Measurements from ENCODE around the gene PPFIBP2.

PPFIBP2 gene

GRCh38 chr11:7609521-7609920 is 95.7 kb downstream of the PPFIBP2 start:
- no peaks in the 10 kb centered on the region for H3K36me3 ChIP-seq (ENCODE audit: control insufficient read depth, insufficient read depth, low read length)

GRCh38 chr11:7610393-7610792 is 96.6 kb downstream of the PPFIBP2 start:
- no peak for DNase-seq (ENCODE audit: low read depth, low spot score)
- Histone ChIP-seq H3K36me3 (ENCODE audit: control insufficient read depth, insufficient read depth, low read length) (no peaks in the 10 kb centered on the region), H3K27me3 (ENCODE audit: control insufficient read depth, insufficient read depth, low read length) (no peaks in the 10 kb centered on the region), H3K4me3 (ENCODE audit: low read length) (no peak overlapping the region), H3K4me1 (ENCODE audit: control insufficient read depth, insufficient read depth, low read length) (no peaks in the 10 kb centered on the region), H3K9me3 (ENCODE audit: control insufficient read depth, insufficient read depth, low read length) (no peaks in the 10 kb centered on the region), H3K27ac (ENCODE audit: low read length) (no peak overlapping the region)
- no CpG with 5 or more reads among the region's 3 CpGs for WGBS (ENCODE audit: insufficient coverage, insufficient read length)

More at GRCh38 chr11:7609521-7609920, 95.7 kb downstream of the PPFIBP2 start:
- Histone ChIP-seq H3K4me1 (ENCODE audit: control insufficient read depth, insufficient read depth, low read length) (no peaks in the 10 kb centered on the region), H3K9me3 (ENCODE audit: control insufficient read depth, insufficient read depth, low read length) (no peaks in the 10 kb centered on the region), H3K4me3 (ENCODE audit: low read length) (no peak overlapping the region), H3K27ac (ENCODE audit: low read length) (no peak overlapping the region), H3K27me3 (ENCODE audit: control insufficient read depth, insufficient read depth, low read length) (no peaks in the 10 kb centered on the region)
- no peak for DNase-seq (ENCODE audit: low read depth, low spot score)

- H3K27me3 ChIP-seq (ENCODE audit: control insufficient read depth, insufficient read depth, low read length) = no peaks in the 10 kb centered on the region
- H3K36me3 ChIP-seq (ENCODE audit: control insufficient read depth, insufficient read depth, low read length) = no peaks in the 10 kb centered on the region
- H3K4me1 ChIP-seq (ENCODE audit: control insufficient read depth, insufficient read depth, low read length) = no peaks in the 10 kb centered on the region
- no peak overlapping the region for H3K4me3 ChIP-seq (ENCODE audit: low read length)
- WGBS (ENCODE audit: insufficient coverage, insufficient read length) = no CpG with 5 or more reads among the region's 1 CpG
- no peaks in the 10 kb centered on the region for H3K9me3 ChIP-seq (ENCODE audit: control insufficient read depth, insufficient read depth, low read length)
- no peak overlapping the region for H3K27ac ChIP-seq (ENCODE audit: low read length)
- no peak for DNase-seq (ENCODE audit: low read depth, low spot score)
These were observed 97.6 kb downstream of the PPFIBP2 start for GRCh38 chr11:7611411-7611810.

- H3K27ac ChIP-seq (ENCODE audit: low read length) = no peak overlapping the region
- WGBS (ENCODE audit: insufficient coverage, insufficient read length) = no CpG with 5 or more reads among the region's 7 CpGs
These were observed 98.4 kb downstream of the PPFIBP2 start for GRCh38 chr11:7612056-7612660.

GRCh38 chr11:7612661-7613393 is 99.0 kb downstream of the PPFIBP2 start:
- H3K27me3 ChIP-seq (ENCODE audit: control insufficient read depth, insufficient read depth, low read length) = no peaks in the 10 kb centered on the region
- DNase-seq (ENCODE audit: low read depth, low spot score) = no peak
- no peak overlapping the region for H3K27ac ChIP-seq (ENCODE audit: low read length)
- no peaks in the 10 kb centered on the region for H3K4me1 ChIP-seq (ENCODE audit: control insufficient read depth, insufficient read depth, low read length)
- H3K4me3 ChIP-seq (ENCODE audit: low read length) = no peak overlapping the region
- H3K36me3 ChIP-seq (ENCODE audit: control insufficient read depth, insufficient read depth, low read length) = no peaks in the 10 kb centered on the region
- H3K9me3 ChIP-seq (ENCODE audit: control insufficient read depth, insufficient read depth, low read length) = no peaks in the 10 kb centered on the region
- no CpG with 5 or more reads among the region's 4 CpGs for WGBS (ENCODE audit: insufficient coverage, insufficient read length)

More at GRCh38 chr11:7612056-7612660, 98.4 kb downstream of the PPFIBP2 start:
- DNase-seq (ENCODE audit: low read depth, low spot score) = no peak
- Histone ChIP-seq H3K9me3 (ENCODE audit: control insufficient read depth, insufficient read depth, low read length) (no peaks in the 10 kb centered on the region), H3K4me3 (ENCODE audit: low read length) (no peak overlapping the region), H3K36me3 (ENCODE audit: control insufficient read depth, insufficient read depth, low read length) (no peaks in the 10 kb centered on the region), H3K27me3 (ENCODE audit: control insufficient read depth, insufficient read depth, low read length) (no peaks in the 10 kb centered on the region), H3K4me1 (ENCODE audit: control insufficient read depth, insufficient read depth, low read length) (no peaks in the 10 kb centered on the region)

- no peaks in the 10 kb centered on the region for H3K27me3 ChIP-seq (ENCODE audit: control insufficient read depth, insufficient read depth, low read length)
- no peaks in the 10 kb centered on the region for H3K4me1 ChIP-seq (ENCODE audit: control insufficient read depth, insufficient read depth, low read length)
- H3K36me3 ChIP-seq (ENCODE audit: control insufficient read depth, insufficient read depth, low read length) = no peaks in the 10 kb centered on the region
- no CpG with 5 or more reads among the region's 4 CpGs for WGBS (ENCODE audit: insufficient coverage, insufficient read length)
- no peak for DNase-seq (ENCODE audit: low read depth, low spot score)
- no peaks in the 10 kb centered on the region for H3K9me3 ChIP-seq (ENCODE audit: control insufficient read depth, insufficient read depth, low read length)
- no peak overlapping the region for H3K4me3 ChIP-seq (ENCODE audit: low read length)
- H3K27ac ChIP-seq (ENCODE audit: low read length) = no peak overlapping the region
These were observed 99.6 kb downstream of the PPFIBP2 start for GRCh38 chr11:7613394-7613720.

GRCh38 chr11:7614656-7615055 is 100.9 kb downstream of the PPFIBP2 start:
- Histone ChIP-seq H3K27me3 (ENCODE audit: control insufficient read depth, insufficient read depth, low read length) (no peaks in the 10 kb centered on the region), H3K36me3 (ENCODE audit: control insufficient read depth, insufficient read depth, low read length) (no peaks in the 10 kb centered on the region), H3K4me1 (ENCODE audit: control insufficient read depth, insufficient read depth, low read length) (no peaks in the 10 kb centered on the region), H3K9me3 (ENCODE audit: control insufficient read depth, insufficient read depth, low read length) (no peaks in the 10 kb centered on the region), H3K27ac (ENCODE audit: low read length) (no peak overlapping the region), H3K4me3 (ENCODE audit: low read length) (no peak overlapping the region)
- DNase-seq (ENCODE audit: low read depth, low spot score) = no peak

- WGBS (ENCODE audit: insufficient coverage, insufficient read length) = no CpG with 5 or more reads among the region's 8 CpGs
These were observed 103.2 kb downstream of the PPFIBP2 start for GRCh38 chr11:7617032-7617431.

GRCh38 chr11:7619322-7619721 is 105.5 kb downstream of the PPFIBP2 start:
- Histone ChIP-seq H3K27me3 (ENCODE audit: control insufficient read depth, insufficient read depth, low read length) (no peaks in the 10 kb centered on the region), H3K4me1 (ENCODE audit: control insufficient read depth, insufficient read depth, low read length) (peaks cover 2% of the 10 kb centered on the region; the same call in 1 of the 2 replicates), H3K27ac (ENCODE audit: low read length) (no peak overlapping the region), H3K9me3 (ENCODE audit: control insufficient read depth, insufficient read depth, low read length) (no peaks in the 10 kb centered on the region), H3K4me3 (ENCODE audit: low read length) (no peak overlapping the region), H3K36me3 (ENCODE audit: control insufficient read depth, insufficient read depth, low read length) (no peaks in the 10 kb centered on the region)
- no peak for DNase-seq (ENCODE audit: low read depth, low spot score)
- no CpG with 5 or more reads among the region's 3 CpGs for WGBS (ENCODE audit: insufficient coverage, insufficient read length)

More at GRCh38 chr11:7617032-7617431, 103.2 kb downstream of the PPFIBP2 start:
- Histone ChIP-seq H3K4me1 (ENCODE audit: control insufficient read depth, insufficient read depth, low read length) (peaks cover 2% of the 10 kb centered on the region; the same call in 1 of the 2 replicates), H3K9me3 (ENCODE audit: control insufficient read depth, insufficient read depth, low read length) (no peaks in the 10 kb centered on the region), H3K36me3 (ENCODE audit: control insufficient read depth, insufficient read depth, low read length) (no peaks in the 10 kb centered on the region), H3K27ac (ENCODE audit: low read length) (no peak overlapping the region), H3K27me3 (ENCODE audit: control insufficient read depth, insufficient read depth, low read length) (no peaks in the 10 kb centered on the region), H3K4me3 (ENCODE audit: low read length) (no peak overlapping the region)
- no peak for DNase-seq (ENCODE audit: low read depth, low spot score)

GRCh38 chr11:7621090-7621489 is 107.3 kb downstream of the PPFIBP2 start:
- Histone ChIP-seq H3K4me1 (ENCODE audit: control insufficient read depth, insufficient read depth, low read length) (peaks cover 2% of the 10 kb centered on the region; the same call in 1 of the 2 replicates), H3K36me3 (ENCODE audit: control insufficient read depth, insufficient read depth, low read length) (no peaks in the 10 kb centered on the region), H3K4me3 (ENCODE audit: low read length) (no peak overlapping the region), H3K27ac (ENCODE audit: low read length) (no peak overlapping the region), H3K27me3 (ENCODE audit: control insufficient read depth, insufficient read depth, low read length) (no peaks in the 10 kb centered on the region), H3K9me3 (ENCODE audit: control insufficient read depth, insufficient read depth, low read length) (no peaks in the 10 kb centered on the region)
- no CpG with 5 or more reads among the region's 3 CpGs for WGBS (ENCODE audit: insufficient coverage, insufficient read length)
- no peak for DNase-seq (ENCODE audit: low read depth, low spot score)

GRCh38 chr11:7621554-7621953 is 107.8 kb downstream of the PPFIBP2 start:
- no CpG with 5 or more reads among the region's 1 CpG for WGBS (ENCODE audit: insufficient coverage, insufficient read length)
- peaks cover 2% of the 10 kb centered on the region; the same call in 1 of the 2 replicates for H3K4me1 ChIP-seq (ENCODE audit: control insufficient read depth, insufficient read depth, low read length)

More at GRCh38 chr11:7621554-7621953, 107.8 kb downstream of the PPFIBP2 start:
- Histone ChIP-seq H3K4me3 (ENCODE audit: low read length) (no peak overlapping the region), H3K36me3 (ENCODE audit: control insufficient read depth, insufficient read depth, low read length) (no peaks in the 10 kb centered on the region), H3K27me3 (ENCODE audit: control insufficient read depth, insufficient read depth, low read length) (no peaks in the 10 kb centered on the region), H3K9me3 (ENCODE audit: control insufficient read depth, insufficient read depth, low read length) (no peaks in the 10 kb centered on the region), H3K27ac (ENCODE audit: low read length) (no peak overlapping the region)
- no peak for DNase-seq (ENCODE audit: low read depth, low spot score)
